ENCODE results near the gene SFTA2.
"Not testable (repeated sequence)": the region's sequence is repeated elsewhere in the genome, so short reads cannot be mapped to it uniquely, and the experiment has no call there.

The SFTA2 gene

DNA sequence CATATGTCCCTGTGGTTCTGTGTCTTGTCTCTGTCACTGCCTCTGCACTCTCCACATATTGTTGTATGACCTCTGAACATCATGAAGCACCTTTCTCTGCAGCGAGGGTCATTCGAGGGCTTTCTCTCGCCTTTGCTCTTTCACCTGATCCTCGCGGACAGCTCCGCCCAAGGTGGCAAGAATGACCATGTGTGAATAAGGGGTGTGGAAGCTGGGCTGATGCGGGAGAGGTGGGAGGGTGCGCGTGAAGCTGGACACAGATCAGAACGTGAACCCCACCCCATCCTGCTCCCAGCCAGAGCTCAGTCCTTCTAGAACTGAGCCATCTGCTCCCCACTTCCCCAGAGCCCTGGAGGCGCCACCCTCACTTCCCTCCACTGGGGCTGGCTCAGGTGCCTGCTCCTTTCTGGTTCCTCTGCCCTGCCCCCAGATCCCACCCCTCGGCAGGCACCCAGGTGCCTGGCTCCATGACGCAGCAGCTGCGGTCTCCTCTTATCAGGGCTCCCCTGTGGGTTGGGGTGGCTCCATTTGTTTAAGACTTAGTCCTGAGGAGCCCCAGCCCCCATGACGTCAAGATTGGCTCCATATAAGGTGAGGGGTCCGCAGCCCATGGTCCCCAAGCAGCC is 8.5 kb upstream of the SFTA2 start, which contains the start of gene MUCL3:
TSS of gene MUCL3 (plus strand) at position 613 of the 626 bp plus-strand sequence. CDS start 27 bp downstream, outside the sequence.
- DNase-seq, result peak; percentile 26

- no peak for DNase-seq
These were observed 7.5 kb upstream of the SFTA2 start for GRCh38 chr6:30939473-30939872.

DNA sequence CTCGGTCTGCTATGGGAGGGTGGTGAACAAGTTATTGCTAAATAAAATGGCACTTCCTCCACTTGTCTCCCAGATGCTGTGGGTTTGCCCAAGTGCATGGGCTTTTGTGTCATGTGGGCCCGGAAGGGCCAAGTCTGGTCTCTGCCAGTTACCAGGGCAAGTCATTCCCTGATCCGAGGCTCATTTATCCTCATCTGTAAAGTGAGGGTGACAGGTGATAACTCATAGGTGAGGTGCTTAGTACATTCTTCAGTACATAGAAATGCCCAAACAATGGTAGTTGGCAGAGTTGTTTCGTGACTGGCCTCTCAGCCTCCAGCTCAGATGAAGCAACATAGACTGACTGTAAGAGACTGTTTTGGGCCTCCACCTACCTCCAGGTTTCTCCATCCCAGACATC is 6.8 kb upstream of the SFTA2 start:
- no peak for DNase-seq

- DNase-seq, result no peak
These were observed 5.3 kb upstream of the SFTA2 start for GRCh38 chr6:30937265-30937664.

DNA sequence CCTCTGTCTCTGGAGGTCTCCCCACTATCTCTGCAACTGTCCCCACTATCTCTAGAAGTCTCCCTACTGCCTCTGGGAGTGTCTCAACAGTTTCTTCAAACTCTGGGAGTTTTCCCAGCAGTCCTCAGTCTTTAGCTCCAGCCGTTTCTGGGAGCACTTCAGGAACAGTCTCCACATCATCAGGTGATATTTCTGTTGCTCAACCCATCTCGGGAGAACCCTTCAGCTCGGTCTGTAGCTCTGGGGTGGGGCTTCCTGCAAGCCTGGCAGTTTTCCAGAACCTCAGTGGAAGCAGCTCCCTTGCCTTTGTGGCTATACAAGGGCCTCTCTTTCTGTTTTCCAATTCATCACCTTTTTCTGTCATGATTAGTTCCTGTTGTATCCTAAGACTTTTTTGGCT is 3.0 kb upstream of the SFTA2 start:
- DNase-seq, result no peak

GRCh38 chr6:30932665-30933365 is 845 bp upstream of the SFTA2 start:
- no peak for DNase-seq

GRCh38 chr6:30931272-30931671 is 698 bp downstream of the SFTA2 start:
- DNase-seq, result no peak

DNA sequence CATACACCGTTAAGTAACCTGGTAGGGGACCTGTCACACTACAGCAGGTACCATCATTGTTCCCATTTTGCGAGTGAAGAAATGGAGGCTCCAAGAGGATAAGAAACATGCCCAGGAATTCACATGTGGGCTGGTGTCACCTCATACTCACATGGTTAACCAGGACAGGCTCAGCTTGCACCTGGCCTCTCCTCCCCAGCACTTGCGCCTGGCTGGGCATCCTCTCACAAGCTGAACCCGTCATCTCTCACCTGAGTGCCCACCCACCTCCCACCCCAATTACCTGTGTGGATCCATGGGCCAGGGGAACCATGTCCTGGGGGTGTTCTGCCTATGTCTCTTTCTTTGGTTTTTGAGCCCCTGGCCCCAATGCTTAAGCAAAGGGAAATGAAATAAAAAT is 1.5 kb downstream of the SFTA2 start:
- DNase-seq, result no peak

GRCh38 chr6:30928677-30929076 is 3.3 kb downstream of the SFTA2 start:
- DNase-seq, result no peak

- DNase-seq, result not testable (repeated sequence)
These were observed 4.9 kb downstream of the SFTA2 start for GRCh38 chr6:30927080-30927479.

GRCh38 chr6:30926644-30927043 is 5.3 kb downstream of the SFTA2 start:
- DNase-seq, result no peak

DNA sequence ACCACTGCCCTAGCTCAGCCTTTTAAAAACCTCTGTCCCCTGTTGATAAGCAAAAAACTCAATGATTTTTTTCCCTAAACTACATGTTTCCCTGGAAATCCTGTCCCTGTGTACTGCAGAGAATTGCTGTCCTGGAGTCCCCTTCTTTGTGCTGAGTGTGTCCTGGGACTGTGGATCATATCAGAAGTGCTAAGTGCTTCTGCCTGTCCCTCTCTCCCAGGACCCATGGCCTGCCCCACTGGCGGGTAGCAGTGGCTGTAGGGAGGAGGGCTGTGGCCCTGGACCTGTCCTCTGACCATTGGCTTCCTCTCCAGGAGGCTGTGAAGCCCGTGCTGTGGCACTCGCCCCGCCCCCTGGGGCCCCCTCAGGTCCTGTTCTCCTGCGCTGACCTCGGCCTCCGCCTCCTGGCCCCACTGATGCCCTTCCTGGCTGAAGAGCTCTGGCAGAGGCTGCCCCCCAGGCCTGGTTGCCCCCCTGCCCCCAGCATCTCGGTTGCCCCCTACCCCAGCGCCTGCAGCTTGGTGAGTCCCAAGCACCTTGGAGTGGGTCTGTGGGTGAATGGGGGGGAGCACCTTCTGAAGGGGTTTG is 7.8 kb downstream of the SFTA2 start:
- DNase-seq, result not testable (repeated sequence)

GRCh38 chr6:30922447-30922852 is 9.5 kb downstream of the SFTA2 start:
- DNase-seq, result no peak

DNA sequence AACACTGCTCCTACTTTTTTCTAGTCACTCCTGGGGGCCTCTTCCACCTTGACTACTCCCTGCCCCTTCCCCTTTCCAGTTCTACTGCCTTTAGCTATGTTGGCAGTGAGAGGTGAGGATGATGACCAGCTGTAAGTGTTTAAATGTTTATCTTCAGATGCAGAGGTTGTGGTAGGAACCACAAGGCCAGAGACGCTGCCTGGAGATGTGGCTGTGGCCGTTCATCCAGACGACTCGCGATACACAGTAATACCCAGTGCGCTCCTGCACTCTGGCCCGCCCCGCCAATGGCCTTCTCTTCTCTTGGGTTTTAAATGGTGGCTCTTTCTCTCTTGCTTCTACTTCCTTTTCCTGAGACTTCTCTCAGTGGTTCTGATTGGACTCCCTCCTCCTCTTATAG is 13.3 kb downstream of the SFTA2 start:
- DNase-seq, result no peak

DNA sequence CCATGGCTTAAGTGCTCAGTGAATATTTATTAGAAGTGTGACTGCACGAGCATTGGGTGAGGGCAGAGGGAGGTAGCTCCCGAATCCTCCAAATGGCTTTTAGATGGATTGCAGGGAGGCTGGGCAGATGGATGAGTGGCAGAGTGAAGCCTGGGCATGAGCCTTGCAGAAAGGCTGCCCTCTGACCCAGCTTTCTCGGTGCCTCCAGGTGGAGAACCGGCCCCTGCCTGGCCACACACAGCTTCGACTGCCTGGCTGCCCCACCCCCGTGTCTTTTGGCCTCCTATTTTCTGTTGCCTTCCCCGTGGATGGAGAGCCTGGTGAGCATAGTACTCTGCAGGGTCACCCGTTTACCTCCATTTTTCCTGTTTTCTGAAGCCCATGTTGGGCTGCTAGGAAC is 14.5 kb downstream of the SFTA2 start:
- DNase-seq, result no peak

- DNase-seq, result no peak
These were observed 14.9 kb downstream of the SFTA2 start for GRCh38 chr6:30917041-30917440.

- peak; percentile 21 for DNase-seq
These were observed 16.4 kb downstream of the SFTA2 start for GRCh38 chr6:30915591-30915946.

DNA sequence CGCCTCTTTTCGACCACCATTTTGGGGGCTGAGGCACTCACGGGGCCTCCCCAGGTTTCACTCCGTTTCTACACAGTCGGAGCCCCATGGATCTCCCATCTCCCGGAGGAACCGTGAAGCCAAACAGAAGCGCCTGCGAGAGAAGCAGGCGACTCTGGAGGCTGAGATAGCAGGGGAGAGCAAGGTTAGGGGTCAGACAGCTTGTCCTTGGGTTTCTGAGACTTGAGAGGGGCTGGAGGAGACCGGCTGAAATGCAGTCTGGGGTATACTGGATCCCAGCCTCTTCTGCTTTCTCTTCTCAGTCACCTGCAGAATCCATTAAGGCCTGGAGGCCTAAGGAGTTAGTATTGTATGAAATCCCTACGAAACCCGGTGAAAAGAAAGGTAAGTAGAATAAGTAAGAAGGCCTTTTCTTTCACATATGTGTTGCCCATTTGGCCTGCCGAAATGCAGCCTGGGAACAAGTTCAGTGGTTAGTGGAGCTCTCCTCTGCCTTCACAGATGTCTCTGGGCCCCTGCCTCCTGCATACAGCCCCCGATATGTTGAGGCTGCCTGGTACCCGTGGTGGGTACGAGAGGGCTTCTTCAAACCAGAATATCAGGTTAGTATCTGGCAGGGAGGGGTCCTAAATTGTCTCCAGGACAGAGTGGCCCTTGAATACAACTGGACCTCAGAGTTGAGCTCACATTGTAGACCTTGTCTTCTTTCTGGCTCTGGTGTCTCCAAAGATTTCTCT is 16.9 kb downstream of the SFTA2 start:
- DNase-seq, result no peak

DNA sequence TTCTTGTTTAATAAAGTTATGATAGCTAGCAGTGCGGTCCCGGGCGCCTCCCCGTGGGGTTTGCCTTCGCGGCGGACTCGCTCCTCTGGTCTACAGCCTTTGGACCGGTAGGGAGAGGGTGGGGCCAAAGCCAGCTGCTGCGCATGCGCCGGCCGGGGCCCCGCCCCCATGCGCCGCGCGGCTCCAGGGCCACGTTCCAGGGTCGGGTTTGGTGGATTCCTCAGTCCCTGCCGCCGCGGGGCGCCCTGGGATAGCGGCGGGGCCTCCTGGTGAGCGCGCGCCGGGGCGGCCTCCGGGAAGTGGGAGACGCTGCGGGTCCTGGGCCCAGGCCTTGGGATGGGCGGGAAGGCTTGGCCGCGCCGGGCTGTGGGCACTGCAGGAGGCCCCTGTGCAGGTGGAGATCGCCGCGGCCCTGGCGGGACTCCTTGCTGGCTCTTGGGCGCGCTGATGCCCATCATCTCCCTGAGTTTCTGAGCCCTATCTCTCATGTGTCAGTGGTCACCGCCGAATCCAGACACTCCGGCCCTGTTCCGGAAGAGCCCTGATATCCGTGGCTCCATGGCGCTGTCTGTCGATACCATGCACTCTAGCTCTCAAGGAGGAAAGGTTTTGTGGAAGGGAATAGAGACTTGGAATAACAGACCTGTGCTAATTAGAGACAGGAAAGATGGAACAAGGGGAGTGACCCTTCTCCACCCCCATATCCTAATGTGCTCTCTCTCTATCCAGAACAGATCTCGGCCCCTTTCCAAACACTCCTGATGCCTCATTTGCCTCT is 17.7 kb downstream of the SFTA2 start, which contains the start of gene VARS2:
TSS of gene VARS2 (plus strand) at position 163 of the 778 bp plus-strand sequence. CDS start at position 762, 599 bp downstream.
- peak; percentile 88 for DNase-seq

DNA sequence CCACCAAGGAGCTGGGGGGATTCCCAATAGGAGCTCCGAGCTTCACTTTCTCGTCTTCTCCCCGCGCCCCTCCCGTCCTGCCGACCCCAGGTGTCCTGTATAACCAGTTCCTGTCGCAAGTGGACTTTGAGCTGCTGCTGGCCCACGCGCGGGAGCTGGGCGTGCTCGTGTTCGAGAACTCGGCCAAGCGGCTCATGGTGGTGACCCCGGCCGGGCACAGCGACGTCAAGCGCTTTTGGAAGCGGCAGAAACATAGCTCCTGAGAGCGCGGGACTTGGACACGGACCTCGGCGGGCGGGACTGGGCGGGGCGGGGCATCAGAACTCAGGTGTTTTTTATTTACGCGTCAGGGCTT is 18.3 kb downstream of the SFTA2 start:
- no peak for DNase-seq

DNA sequence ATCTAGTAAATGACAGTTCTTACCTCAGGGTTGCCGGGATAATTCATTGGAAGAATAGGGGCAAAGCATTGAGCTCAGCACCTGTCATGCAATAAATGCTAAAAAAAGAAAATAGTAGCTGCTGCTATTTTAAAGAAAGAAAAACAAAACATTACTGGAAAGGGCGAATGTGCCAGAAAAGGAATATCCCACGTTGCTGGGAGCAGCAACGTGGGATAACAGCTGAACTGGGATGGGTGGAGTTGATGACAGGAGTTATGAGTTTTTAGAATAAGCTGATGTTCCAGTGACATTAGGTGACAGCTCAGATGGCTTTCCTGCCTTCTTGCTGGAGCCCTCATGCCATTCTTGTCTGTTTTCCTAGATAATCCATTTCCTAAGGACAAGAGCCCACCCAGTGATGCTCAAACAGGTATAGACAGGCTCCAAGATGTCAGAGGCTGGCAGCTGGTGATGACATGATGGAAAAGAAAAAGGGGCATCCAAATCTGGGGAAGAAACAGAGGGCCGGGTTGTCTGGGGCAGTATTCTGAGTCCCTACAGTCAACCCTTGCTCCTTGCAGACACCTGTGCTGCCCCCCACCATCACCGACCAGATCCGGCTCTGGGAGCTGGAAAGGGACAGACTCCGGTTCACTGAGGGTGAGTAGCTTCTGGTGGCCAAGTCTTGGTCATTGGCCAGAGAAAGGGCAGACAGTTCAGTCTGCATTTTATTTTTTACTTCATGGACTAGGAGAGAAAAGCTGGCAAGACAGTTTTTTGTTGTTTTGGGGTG is 19.0 kb downstream of the SFTA2 start:
- no peak for DNase-seq

DNA sequence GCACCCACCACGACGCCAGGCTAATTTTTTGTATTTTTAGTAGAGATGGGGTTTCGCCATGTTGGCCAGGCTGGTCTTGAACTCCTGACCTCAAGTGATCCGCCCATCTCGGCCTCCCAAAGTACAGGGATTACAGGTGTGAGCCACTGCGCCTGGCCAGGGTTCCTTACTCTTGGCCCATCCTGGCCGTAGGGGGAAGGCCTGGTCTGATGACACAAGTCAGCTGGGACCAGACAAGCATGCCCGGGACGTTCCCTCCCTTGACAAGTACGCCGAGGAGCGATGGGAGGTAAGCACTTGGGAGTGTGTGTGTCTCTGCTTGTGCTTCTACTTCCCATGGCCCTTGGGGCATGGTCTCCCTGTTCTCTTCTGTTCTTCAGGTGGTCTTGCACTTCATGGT is 21.5 kb downstream of the SFTA2 start:
- not testable (repeated sequence) for DNase-seq

Measured in NCI-H2171 (cell line).